SK-N-SH (cell line): ENCODE data around the gene WDR7. TPM values are rescaled to one million over a fixed set of nuclear protein-coding genes. Genes with fewer than 3 reads are reported as not detected.

Experiments used
- CTCF ChIA-PET: fragments of 300-600, 350-600 bp; formaldehyde crosslinking; extraction: SDS; loops from one replicate; lab custom pipeline; 2021; lab: Yijun Ruan, JAX
- POLR2A ChIA-PET: fragments of 350-600 bp; sonication (Branson Sonifier 250); formaldehyde crosslinking; extraction: SDS; loops from one replicate; lab custom pipeline; 2020; ENCODE audit warnings: antibody characterized with exemption, inconsistent platforms; lab: Yijun Ruan, JAX
- DNase-seq: peaks from one replicate; pipeline ENCODE4 v3.0.0; 2012
- H2AFZ ChIP-seq: fragments of 200-600 bp; sonication (generic); 2 replicates; pipeline ENCODE4 v1.8.1; 2016; ENCODE audit warnings: antibody characterized with exemption, mild to moderate bottlenecking, low read depth
- H3F3A ChIP-seq: fragments of 200-600 bp; sonication (generic); replicated peaks from 2 replicates; pipeline ENCODE3; 2016; ENCODE audit warnings: antibody characterized with exemption, mild to moderate bottlenecking; ENCODE audit not compliant: insufficient read depth
- H3K27ac ChIP-seq, 2 experiments: fragments of 200-500 bp in 1 of 2; fragments of 200-600 bp in 1 of 2; sonication (Bioruptor generic) in 1 of 2; sonication (generic), shearing (Covaris generic) in 1 of 2; 2 replicates each; pipeline versions ENCODE4 v1.5.1 to v1.6.1; 2014 to 2016; ENCODE audit warnings: low read depth in 2 of 2, inconsistent platforms in 1 of 2, low read length in 1 of 2, mild to moderate bottlenecking in 1 of 2, mixed read lengths in 1 of 2
- H3K27me3 ChIP-seq: fragments of 200-600 bp; sonication (generic), shearing (Covaris generic); 2 replicates; pipeline ENCODE4 v1.6.1; 2016; ENCODE audit warnings: mixed run types; ENCODE audit not compliant: insufficient read depth
- H3K36me3 ChIP-seq, 2 experiments: fragments of 200-500 bp in 1 of 2; fragments of 200-600 bp in 1 of 2; sonication (Bioruptor generic) in 1 of 2; sonication (generic) in 1 of 2; replicated peaks in 1 of 2; 2 replicates each; pipeline versions ENCODE3 to v1.5.1; 2014 to 2016; ENCODE audit warnings: low read length in 1 of 2, mild to moderate bottlenecking in 1 of 2; ENCODE audit not compliant: insufficient read depth in 2 of 2, control insufficient read depth in 1 of 2
- H3K4me1 ChIP-seq, 2 experiments: fragments of 200-500 bp in 1 of 2; fragments of 200-600 bp in 1 of 2; sonication (Bioruptor generic) in 1 of 2; sonication (generic), shearing (Covaris generic) in 1 of 2; 2 replicates each; pipeline versions ENCODE4 v1.5.1 to v1.6.1; 2014 to 2016; ENCODE audit warnings: low read depth in 1 of 2, low read length in 1 of 2, mixed run types in 1 of 2; ENCODE audit not compliant: insufficient read depth in 2 of 2, control insufficient read depth in 1 of 2
- H3K4me2 ChIP-seq: fragments of 200-600 bp; sonication (generic), shearing (Covaris generic); 2 replicates; pipeline ENCODE4 v1.6.1; 2017; ENCODE audit warnings: mixed run types
- H3K4me3 ChIP-seq, 2 experiments: fragments of 200-500 bp in 1 of 2; fragments of 200-600 bp in 1 of 2; sonication (Bioruptor generic) in 1 of 2; sonication (generic), shearing (Covaris generic) in 1 of 2; 2 replicates each; pipeline versions ENCODE4 v1.5.1 to v1.8.1; 2014 to 2016; ENCODE audit warnings: low read depth in 2 of 2, inconsistent platforms in 1 of 2, low read length in 1 of 2, mild to moderate bottlenecking in 1 of 2, mixed read lengths in 1 of 2, moderate library complexity in 1 of 2
- H3K79me2 ChIP-seq: fragments of 200-600 bp; sonication (generic); 2 replicates; pipeline ENCODE4 v1.8.1; 2017; ENCODE audit warnings: mild to moderate bottlenecking; ENCODE audit not compliant: insufficient read depth
- H3K9ac ChIP-seq: fragments of 200-600 bp; sonication (generic); 2 replicates; pipeline ENCODE4 v1.6.1; 2017; ENCODE audit warnings: mixed run types
- H3K9me2 ChIP-seq: fragments of 200-600 bp; sonication (generic); 2 replicates; pipeline ENCODE4 v1.6.1; 2017; ENCODE audit warnings: mixed run types
- H3K9me3 ChIP-seq: fragments of 200-600 bp; sonication (generic); 2 replicates; pipeline ENCODE4 v1.6.1; 2017; ENCODE audit warnings: mixed run types, mild to moderate bottlenecking, moderate library complexity
- H4K20me1 ChIP-seq: fragments of 200-600 bp; sonication (generic); 2 replicates; pipeline ENCODE4 v1.6.1; 2017; ENCODE audit warnings: mild to moderate bottlenecking, mixed run types; ENCODE audit not compliant: insufficient read depth
- EP300 ChIP-seq, 2 experiments: IDR thresholded peaks; 2 replicates each; pipeline versions ENCODE4 v1.4.0 to v1.6.1; 2012; ENCODE audit warnings: borderline replicate concordance in 1 of 2, low read depth in 1 of 2, low read length in 1 of 2
- FOSL2 ChIP-seq: IDR thresholded peaks from 2 replicates; pipeline ENCODE4 v1.4.0; 2012; ENCODE audit warnings: low read depth, mild to moderate bottlenecking, moderate library complexity, borderline replicate concordance
- FOXM1 ChIP-seq: IDR thresholded peaks from 2 replicates; pipeline ENCODE4 v1.4.0; 2012; ENCODE audit warnings: low read depth, mild to moderate bottlenecking
- GABPA ChIP-seq: IDR thresholded peaks from 2 replicates; pipeline ENCODE4 v1.4.0; 2012; ENCODE audit warnings: low read depth, mild to moderate bottlenecking
- IRF3 ChIP-seq: fragments of 150-350 bp; IDR thresholded peaks from 2 replicates; pipeline ENCODE4 v1.6.1; 2016; ENCODE audit warnings: mild to moderate bottlenecking, low read depth, low read length
- JUND ChIP-seq: IDR thresholded peaks from 2 replicates; pipeline ENCODE4 v1.4.0; 2012
- MAX ChIP-seq: IDR thresholded peaks from 2 replicates; pipeline ENCODE4 v1.4.0; 2012; ENCODE audit warnings: low read depth
- NFIC ChIP-seq: IDR thresholded peaks from 2 replicates; pipeline ENCODE4 v1.4.0; 2012; ENCODE audit warnings: borderline replicate concordance
- PBX3 ChIP-seq: IDR thresholded peaks from 2 replicates; pipeline ENCODE4; 2012
- RFX5 ChIP-seq: IDR thresholded peaks from 2 replicates; pipeline ENCODE4 v1.6.1; 2012; ENCODE audit warnings: mild to moderate bottlenecking, improper control_type of control experiment, low read length
- RXRA ChIP-seq: IDR thresholded peaks from 2 replicates; pipeline ENCODE4 v1.4.0; 2012; ENCODE audit warnings: low read depth, mild to moderate bottlenecking, borderline replicate concordance
- SIN3A ChIP-seq: IDR thresholded peaks from 2 replicates; pipeline ENCODE4 v1.6.1; 2012; ENCODE audit warnings: low read depth, mild to moderate bottlenecking, low read length, moderate library complexity, borderline replicate concordance
- TCF12 ChIP-seq: IDR thresholded peaks from 2 replicates; pipeline ENCODE4 v1.4.0; 2012
- ZBTB33 ChIP-seq: IDR thresholded peaks from 2 replicates; pipeline ENCODE4 v1.4.0; 2012; ENCODE audit warnings: low read depth, borderline replicate concordance
- WGBS: methylation state at CpG from one replicate; pipeline ENCODE4 v1.1.6; 2017; ENCODE audit warnings: low lambda C conversion rate; 5-methylcytosine and 5-hydroxymethylcytosine counted together
- polyA plus RNA-seq, 3 experiments: library from polyadenylated mRNA; depleted of rRNA; stranded (reverse); fragments of >200 nt; gene quantifications; 2 replicates each; pipeline ENCODE4 v1.2.3, GENCODE V29; 2012

WDR7 gene
- polyA plus RNA-seq, 1 of the 3 experiments (the other 2 are of a cell fraction) = 4.1 TPM

- no peak for DNase-seq
- WGBS = 38% methylated on average over 2 of the region's 2 CpGs
- H3K9me3 ChIP-seq = no peaks in the 10 kb centered on the region
- no peak overlapping the region for H3K9ac ChIP-seq
- H3K79me2 ChIP-seq = no peaks in the 10 kb centered on the region
- H3K27ac ChIP-seq = peak overlapping the region in 1 of 2 experiments; percentile 11; a peak in 1 of 4 replicates
- no peaks in the 10 kb centered on the region for H3K4me1 ChIP-seq
- ChIA-PET POLR2A (no interaction called here), CTCF (no interaction called here)
- peaks cover 10 to 18% of the 10 kb centered on the region in 2 experiments for H3K36me3 ChIP-seq
- H4K20me1 ChIP-seq = no peaks in the 10 kb centered on the region
- H3K4me2 ChIP-seq = no peak overlapping the region
- no peak overlapping the region for H3K4me3 ChIP-seq
- H2AFZ ChIP-seq = no peak overlapping the region
- peaks cover 2% of the 10 kb centered on the region for H3F3A ChIP-seq
- H3K27me3 ChIP-seq = no peaks in the 10 kb centered on the region
- H3K9me2 ChIP-seq = no peaks in the 10 kb centered on the region
- TF ChIP-seq NFIC (no peak), EP300 (IDR thresholded peaks at IDR 0.05; ENCODE audit: borderline replicate concordance in 1 of 2, low read depth in 1 of 2, low read length in 1 of 2) (no peak), TCF12 (0 out of 2 replicates have a peak, but pooled peaks have one; percentile 15), IRF3 (no peak), JUND (peak; percentile 15; the same call in 1 of the 2 replicates), RXRA (no peak), PBX3 (peak; percentile 39; the same call in 1 of the 2 replicates), SIN3A (no peak), FOXM1 (no peak), FOSL2 (no peak)
- TF ChIP-seq, all 33 proteins: peak for 3
These were observed 40.4 kb downstream of the WDR7 start for GRCh38 chr18:56691530-56691929.

- Histone ChIP-seq H3K4me1 (no peaks in the 10 kb centered on the region), H3K36me3 (peaks cover 6 to 16% of the 10 kb centered on the region in 2 experiments), H3K27ac (no peak overlapping the region), H3K9me2 (no peaks in the 10 kb centered on the region), H4K20me1 (no peaks in the 10 kb centered on the region), H3F3A (peaks cover 11% of the 10 kb centered on the region), H3K27me3 (no peaks in the 10 kb centered on the region), H3K4me3 (no peak overlapping the region), H3K79me2 (no peaks in the 10 kb centered on the region), H3K9ac (no peak overlapping the region), H3K4me2 (no peak overlapping the region), H2AFZ (no peak overlapping the region), H3K9me3 (no peaks in the 10 kb centered on the region)
- CTCF ChIA-PET = interaction anchor here (1.0 kb wide), 1 partner anchor 865 kb away, joined by 4 read pairs; no protein-coding TSS in a partner anchor
- TF ChIP-seq ZBTB33 = no peak
- no peak for TF ChIP-seq GABPA
- TF ChIP-seq MAX = no peak
- no peak for TF ChIP-seq RFX5
- 0 out of 2 replicates have a peak, but pooled peaks have one; percentile 28 for TF ChIP-seq PBX3
- TF ChIP-seq FOSL2 = peak; percentile 9; the same call in 1 of the 2 replicates
- POLR2A ChIA-PET = no interaction called here
- WGBS = 44% methylated on average over 2 of the region's 2 CpGs
- DNase-seq = no peak
These were observed 45.8 kb downstream of the WDR7 start for GRCh38 chr18:56696966-56697365.
